Myocyte (in vitro differentiated cells): ENCODE measurements around the gene TLE3. TPM values are rescaled to one million over a fixed set of nuclear protein-coding genes. Genes with fewer than 3 reads are reported as not detected.
A peak's percentile ranks its signal among the peaks of the same experiment; 100 is the strongest.

Source experiments
- DNase-seq: peaks from one replicate; pipeline ENCODE4 v3.0.0-alpha.2; 2012; ENCODE audit warnings: low read depth
- microRNA counts: library from miRNA; unstranded; fragments of <30 nt; microRNA quantifications from one replicate; lab custom pipeline; 2016
- microRNA-seq: library from miRNA; unstranded; fragments of <30 nt; microRNA quantifications from one replicate; pipeline ENCODE4, GENCODE V29; 2016
- total RNA-seq: library from RNA; depleted of rRNA; stranded (reverse); fragments of >200 nt; gene quantifications from 2 replicates; pipeline ENCODE4 v1.2.3, GENCODE V29; 2014

TLE3 gene
- total RNA-seq, 1 donor from 2014 or later, result 16.7 TPM

DNA sequence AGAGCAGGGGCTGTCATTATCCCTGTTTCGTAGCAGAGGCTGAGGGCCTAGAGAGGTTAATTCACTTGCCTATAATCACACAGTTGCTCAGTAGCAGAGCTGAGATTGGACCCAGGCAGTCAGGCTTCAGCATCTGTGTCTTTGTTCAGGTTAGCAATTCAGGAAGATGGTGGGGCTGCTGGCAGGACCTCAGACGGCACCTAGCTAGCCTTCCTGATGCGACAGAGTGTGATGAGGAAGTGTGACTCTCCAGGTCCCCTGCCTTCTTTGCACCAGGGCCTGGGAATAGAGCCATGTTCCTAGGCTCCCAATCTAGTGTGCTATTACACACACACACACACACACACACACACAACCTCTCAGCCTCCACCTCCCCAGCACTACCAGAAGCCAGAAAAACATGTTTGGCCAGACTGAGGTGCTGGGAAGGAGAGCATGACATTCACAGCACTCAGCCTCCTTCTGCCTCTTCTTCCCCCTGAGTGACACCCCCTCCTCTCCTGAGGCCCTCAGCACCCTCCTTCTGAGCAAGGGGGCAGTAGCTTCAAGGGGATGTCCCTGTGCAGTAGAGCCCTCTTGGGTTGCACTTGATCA lies 88.9 kb downstream of the TLE3 start:
- DNase-seq, result no peak

DNA sequence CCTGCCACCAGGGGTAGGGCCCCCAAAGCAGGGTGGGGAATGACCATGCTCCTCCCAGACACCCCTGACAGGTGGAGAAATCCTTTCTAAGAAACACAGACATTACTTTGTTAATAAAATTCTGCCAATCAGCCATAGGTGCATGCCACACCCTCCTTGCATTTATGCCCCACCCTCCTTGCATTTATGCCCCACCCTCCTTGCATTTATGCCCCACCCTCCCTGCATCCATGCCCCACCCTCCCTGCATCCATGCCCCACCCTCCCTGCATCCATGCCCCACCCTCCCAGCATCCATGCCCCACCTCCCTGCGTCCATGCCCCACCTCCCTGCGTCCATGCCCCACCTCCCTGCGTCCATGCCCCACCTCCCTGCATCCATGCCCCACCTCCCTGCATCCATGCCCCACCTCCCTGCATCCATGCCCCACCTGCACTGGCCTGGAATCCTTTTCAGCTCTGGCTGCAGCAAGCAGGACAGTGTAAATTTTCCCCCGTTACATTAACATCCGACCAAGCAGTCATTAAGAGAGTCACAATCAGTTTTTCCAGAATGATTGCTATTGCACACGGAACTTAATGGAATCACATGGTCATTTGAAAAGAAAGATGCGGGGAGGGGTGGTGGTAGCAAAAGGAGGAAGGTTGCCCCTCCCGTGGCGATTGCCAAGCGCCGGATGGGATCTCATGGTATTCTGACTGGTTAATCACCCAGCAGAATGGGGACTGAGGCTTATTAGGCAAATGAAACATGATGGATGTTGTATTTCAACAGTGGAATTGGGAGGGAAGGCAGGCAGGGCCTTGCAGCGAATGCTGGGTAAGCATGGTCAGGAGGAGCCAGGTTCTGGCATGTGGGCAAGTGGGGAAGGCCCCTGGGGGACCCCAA lies 91.2 kb downstream of the TLE3 start:
- DNase-seq, result no peak

DNA sequence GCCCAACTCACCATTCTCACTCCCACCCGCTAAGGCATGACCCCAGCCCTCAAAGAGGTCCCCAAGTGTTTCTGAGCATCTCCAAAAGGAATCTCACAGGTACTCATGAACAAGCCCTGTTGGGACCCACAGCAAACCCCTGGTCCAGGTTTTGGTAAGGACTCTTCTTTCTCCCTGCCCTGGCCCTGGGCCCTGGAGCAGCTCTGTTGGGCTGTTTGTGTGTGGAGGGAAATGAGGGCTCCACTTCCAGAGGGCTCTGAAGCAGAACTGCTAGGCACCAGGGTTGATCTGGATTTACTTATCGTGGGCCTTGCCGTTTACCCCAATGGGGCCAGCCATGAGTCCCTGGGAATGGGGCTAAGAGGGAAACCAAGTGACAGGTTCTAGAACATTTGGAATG lies 92.9 kb downstream of the TLE3 start:
- DNase-seq, result no peak

DNA sequence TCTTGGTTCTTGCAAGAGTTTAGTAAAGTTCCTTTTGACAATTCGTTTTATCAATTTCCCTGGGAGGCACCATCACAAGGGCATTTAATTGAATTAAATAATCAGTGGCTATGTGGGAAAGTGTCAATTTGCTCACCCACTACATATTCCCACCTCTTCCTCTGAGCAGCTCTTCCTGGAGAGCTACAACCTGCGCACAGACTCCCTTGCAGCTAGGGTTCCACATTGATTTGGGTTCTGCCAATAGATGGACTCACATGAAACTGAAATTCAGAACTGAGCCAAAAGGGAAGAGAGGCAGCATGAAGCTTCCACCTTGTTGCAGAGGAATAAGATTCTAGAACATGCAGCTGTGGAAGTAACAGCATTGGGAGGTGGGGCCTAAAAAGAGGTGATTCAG lies 94.8 kb downstream of the TLE3 start:
- DNase-seq, result no peak

- no peak for DNase-seq
Observed at GRCh38 chr15:70001859-70002258, 95.9 kb downstream of the TLE3 start.

- DNase-seq, result no peak
Observed at GRCh38 chr15:69999392-70000085, 98.2 kb downstream of the TLE3 start.

DNA sequence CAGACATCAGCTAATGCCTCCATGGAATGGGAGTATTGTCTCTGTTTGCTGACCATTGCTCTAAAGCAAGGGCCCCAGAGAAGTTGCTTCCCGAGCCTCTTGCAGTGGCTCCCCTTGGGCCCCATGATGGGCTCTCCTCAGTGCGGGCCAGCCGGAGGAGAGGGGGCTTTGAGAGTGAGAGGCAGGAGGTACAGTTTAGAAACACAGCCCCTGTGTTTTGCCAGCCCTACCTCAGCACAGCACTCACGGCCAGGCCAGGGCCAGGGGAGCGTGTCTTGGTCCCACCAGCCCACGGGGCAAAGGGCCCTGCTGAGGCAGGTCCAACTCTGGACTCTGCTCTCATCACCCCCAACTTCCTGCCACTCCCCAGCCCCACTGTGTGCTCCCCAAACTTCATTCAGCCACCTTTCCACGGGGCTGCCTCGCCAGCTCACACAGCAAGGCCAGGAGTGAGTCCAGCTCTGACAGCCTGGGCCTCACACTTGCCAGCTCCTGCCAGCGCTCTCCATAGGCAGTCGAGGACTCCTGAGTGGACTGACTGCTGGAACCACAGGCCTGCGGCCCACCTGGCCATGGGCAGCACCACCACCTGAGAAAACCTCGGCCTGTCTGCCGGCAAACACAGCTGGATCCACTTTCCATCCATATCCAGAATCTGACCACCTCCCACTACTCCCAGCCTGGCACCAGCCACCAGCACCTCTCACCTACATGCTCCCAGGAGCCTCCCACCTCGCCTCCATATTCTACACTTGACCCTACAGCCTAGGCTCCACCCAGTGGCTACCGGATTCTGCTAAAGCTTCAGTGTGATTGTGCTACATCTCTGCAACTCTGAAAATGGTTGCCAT lies 99.0 kb downstream of the TLE3 start:
- no peak for DNase-seq

DNA sequence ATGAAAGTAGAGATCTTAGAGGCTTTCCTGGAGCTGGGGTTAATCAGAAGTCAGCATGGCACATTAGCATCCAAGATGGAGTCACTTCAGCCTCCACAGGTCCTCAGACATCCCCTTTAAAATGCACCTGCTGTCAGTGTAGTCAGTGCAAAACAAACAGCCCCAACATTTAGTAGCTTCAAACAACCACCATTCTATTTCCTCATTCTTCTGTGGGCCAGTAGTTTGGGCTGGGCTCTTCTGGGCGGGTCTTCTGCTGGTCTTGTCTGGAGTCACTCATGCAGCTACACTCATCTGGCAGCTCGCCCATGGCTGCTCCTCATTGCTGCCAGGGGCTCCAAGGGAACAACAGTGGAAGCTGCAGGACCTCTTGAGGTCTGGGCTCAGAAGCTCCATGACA lies 99.9 kb downstream of the TLE3 start:
- DNase-seq, result peak; percentile 10

MicroRNA genes within 50 kb of the gene (microRNA counts, 767-probe panel; counts per million panel counts)
- microRNA hsa-miR-629-5p (lab: Ali Mortazavi, UCI), result not detected

Small RNAs within 50 kb of the gene (microRNA-seq; reads per million reads assigned to microRNA genes)
- gene MIR629, result 103 reads per million, percentile 56 among the genes with 10 or more reads in this experiment
